HCT116 (cell line): ENCODE results near the gene SCRN1. TPM values are rescaled to one million over a fixed set of nuclear protein-coding genes. Genes with fewer than 3 reads are reported as not detected.

Source experiments
- ATAC-seq: fragments of 200-7000 bp; cut with Tn5 transposase; 2 replicates; pipeline ENCODE4 v1.9.1; 2020; ENCODE audit warnings: mild to moderate bottlenecking, moderate library complexity
- BruUV-seq: library from RNA; stranded (reverse); fragments of 400-500 nt; replicated peaks from 2 replicates; lab custom pipeline; 2021; lab: Mats Ljungman, UMichigan
- CTCF ChIA-PET: fragments of 300-600 bp; sonication (Branson Sonifier 250); formaldehyde crosslinking; loops from one replicate; lab custom pipeline; 2021; ENCODE audit warnings: antibody characterized with exemption; lab: Charles Lee
- POLR2A ChIA-PET: fragments of 300-600, 350-600 bp; sonication (Branson Sonifier 250); formaldehyde crosslinking; loops from one replicate; lab custom pipeline; 2021; ENCODE audit warnings: antibody characterized with exemption; lab: Charles Lee
- RAD21 ChIA-PET, 2 experiments: fragments of 300-600 bp; sonication (Branson Sonifier 250); formaldehyde crosslinking; loops; one replicate each; lab custom pipeline; 2023; ENCODE audit warnings: low total read pairs in 2 of 2; ENCODE audit not compliant: uncharacterized antibody in 2 of 2, unreplicated experiment in 2 of 2, low non-redundant PET in 1 of 2; lab: Charles Lee
- DNase-seq: peaks from one replicate; pipeline ENCODE4 v3.0.0-alpha.2; 2010; ENCODE audit warnings: low read depth, low spot score
- H2AFZ ChIP-seq: fragments of 200-600 bp; shearing (Covaris generic), sonication (generic); 2 replicates; pipeline ENCODE4 v1.6.1; 2017; ENCODE audit warnings: low read depth, mixed run types, mixed read lengths, antibody characterized with exemption, low read length; ENCODE audit not compliant: poor library complexity, severe bottlenecking
- H3K27ac ChIP-seq: 2 replicates; pipeline ENCODE4 v1.5.1; 2012; ENCODE audit warnings: low read depth, low read length
- H3K27me3 ChIP-seq: fragments of 200-600 bp; sonication (generic); 2 replicates; pipeline ENCODE4 v1.6.1; 2016; ENCODE audit warnings: mixed run types, low read length, mixed read lengths; ENCODE audit not compliant: insufficient read depth
- H3K36me3 ChIP-seq, 2 experiments: fragments of 200-500 bp in 1 of 2; fragments of 200-600 bp in 1 of 2; sonication (Bioruptor generic) in 1 of 2; sonication (generic) in 1 of 2; 2 replicates each; pipeline versions ENCODE4 v1.5.1 to v1.6.1; 2014 to 2016; ENCODE audit warnings: low read length in 2 of 2, inconsistent platforms in 1 of 2, mixed read lengths in 1 of 2, mixed run types in 1 of 2; ENCODE audit not compliant: insufficient read depth in 2 of 2, control insufficient read depth in 1 of 2
- H3K4me1 ChIP-seq, 2 experiments: fragments of 200-600 bp in 1 of 2; sonication (generic) in 1 of 2; 2 replicates each; pipeline versions ENCODE4 v1.5.1 to v1.6.1; 2012 to 2017; ENCODE audit warnings: low read length in 2 of 2, inconsistent platforms in 1 of 2, mild to moderate bottlenecking in 1 of 2, mixed read lengths in 1 of 2, mixed run types in 1 of 2, moderate library complexity in 1 of 2; ENCODE audit not compliant: insufficient read depth in 2 of 2, control insufficient read depth in 1 of 2
- H3K4me2 ChIP-seq: fragments of 200-600 bp; sonication (generic); 2 replicates; pipeline ENCODE4 v1.6.1; 2017; ENCODE audit warnings: mixed run types, low read length, mixed read lengths
- H3K4me3 ChIP-seq, 2 experiments: fragments of 200-600 bp in 1 of 2; sonication (generic) in 1 of 2; replicated peaks in 1 of 2; 2 replicates each; pipeline ENCODE4 v1.5.1; 2011 to 2016; ENCODE audit warnings: low read length in 2 of 2, control low read depth in 1 of 2, low read depth in 1 of 2, mild to moderate bottlenecking in 1 of 2, mixed read lengths in 1 of 2, mixed run types in 1 of 2
- H3K79me2 ChIP-seq: fragments of 200-600 bp; sonication (generic); 2 replicates; pipeline ENCODE4 v1.6.1; 2017; ENCODE audit warnings: mild to moderate bottlenecking, mixed run types, low read length, moderate library complexity, mixed read lengths; ENCODE audit not compliant: insufficient read depth
- H3K9ac ChIP-seq: fragments of 200-600 bp; sonication (generic); 2 replicates; pipeline ENCODE4 v1.6.1; 2016; ENCODE audit warnings: low read length, mixed read lengths
- H3K9me2 ChIP-seq: fragments of 200-600 bp; sonication (generic), shearing (Covaris generic); 2 replicates; pipeline ENCODE4 v1.6.1; 2017; ENCODE audit warnings: mixed run types, mild to moderate bottlenecking, moderate library complexity; ENCODE audit not compliant: insufficient read depth
- H3K9me3 ChIP-seq, 2 experiments: fragments of 200-500 bp in 1 of 2; fragments of 200-600 bp in 1 of 2; sonication (Bioruptor generic) in 1 of 2; sonication (generic) in 1 of 2; 2 replicates each; pipeline ENCODE4 v1.6.1; 2014 to 2017; ENCODE audit warnings: low read length in 2 of 2, mixed read lengths in 2 of 2, inconsistent platforms in 1 of 2, low read depth in 1 of 2, mild to moderate bottlenecking in 1 of 2, mixed run types in 1 of 2, moderate library complexity in 1 of 2; ENCODE audit not compliant: control insufficient read depth in 1 of 2, insufficient read depth in 1 of 2
- H4K20me1 ChIP-seq: fragments of 200-600 bp; sonication (generic), shearing (Covaris generic); 2 replicates; pipeline ENCODE4 v1.6.1; 2017; ENCODE audit warnings: mixed run types, mild to moderate bottlenecking, moderate library complexity; ENCODE audit not compliant: insufficient read depth
- ATF3 ChIP-seq: IDR thresholded peaks from 2 replicates; pipeline ENCODE4 v1.6.1; 2012
- CEBPB ChIP-seq: IDR thresholded peaks from 2 replicates; pipeline ENCODE4 v1.6.1; 2012; ENCODE audit warnings: low read depth
- EGR1 ChIP-seq: IDR thresholded peaks from 2 replicates; pipeline ENCODE4 v1.6.1; 2012; ENCODE audit warnings: low read depth
- EZH2phosphoT487 ChIP-seq: fragments of 200-600 bp; IDR thresholded peaks from 2 replicates; pipeline ENCODE4 v1.6.1; 2018; ENCODE audit warnings: antibody characterized with exemption, borderline replicate concordance
- POLR2A ChIP-seq: IDR thresholded peaks from 2 replicates; pipeline ENCODE4 v1.7.0; 2011; ENCODE audit warnings: borderline replicate concordance; ENCODE audit not compliant: insufficient read depth, insufficient read length; ENCODE audit errors: extremely low read depth
- POLR2AphosphoS5 ChIP-seq: IDR thresholded peaks from 2 replicates; pipeline ENCODE4 v1.6.1; 2011; ENCODE audit warnings: mild to moderate bottlenecking, low read depth, low read length, moderate library complexity
- SP1 ChIP-seq: IDR thresholded peaks from 2 replicates; pipeline ENCODE4 v1.6.1; 2012; ENCODE audit warnings: low read depth
- SRF ChIP-seq: IDR thresholded peaks from 2 replicates; pipeline ENCODE4 v1.6.1; 2012; ENCODE audit warnings: low read depth
- ZBTB33 ChIP-seq: IDR thresholded peaks from 2 replicates; pipeline ENCODE4 v1.6.1; 2011; ENCODE audit warnings: mild to moderate bottlenecking, low read length, moderate library complexity; ENCODE audit not compliant: insufficient replicate concordance; ENCODE audit errors: extremely low read depth
- intact Hi-C: fragments of 100-400 bp; cut with micrococcal nuclease; formaldehyde crosslinking; loops from 2 replicates; pipeline ENCODE4 v1.10.0; 2022
- total RNA-seq: library from RNA; stranded (reverse); gene quantifications from one replicate; pipeline ENCODE4 v1.2.1, GENCODE V29; 2021; ENCODE audit not compliant: unreplicated experiment

Gene SCRN1
- total RNA-seq, 1 experiment from 2014 or later = 76.8 TPM

GRCh38 chr7:29920491-29920890 is 69.1 kb downstream of the SCRN1 start:
- Histone ChIP-seq H2AFZ (no peak overlapping the region), H3K4me1 (no peaks in the 10 kb centered on the region), H3K27ac (no peak overlapping the region), H3K27me3 (no peaks in the 10 kb centered on the region), H3K36me3 (peaks cover 3 to 11% of the 10 kb centered on the region in 2 experiments; a peak in 3 of 4 replicates), H3K4me2 (no peak overlapping the region), H3K9ac (no peak overlapping the region), H3K9me3 (no peaks in the 10 kb centered on the region), H3K9me2 (no peaks in the 10 kb centered on the region), H3K79me2 (no peaks in the 10 kb centered on the region), H4K20me1 (no peaks in the 10 kb centered on the region), H3K4me3 (no peak overlapping the region)
- ChIA-PET POLR2A (no interaction called here), RAD21 (interaction anchor here (1.6 to 1.7 kb wide), 2 partner anchors 172 to 173 kb away, joined by 4 read pairs; no protein-coding TSS in a partner anchor), CTCF (interaction anchor here (1.0 to 3.3 kb wide), 11 partner anchors 9 to 994 kb away, joined by 3 to 37 read pairs (median 5); partner anchors contain the start of gene WIPF3)
- TF ChIP-seq POLR2AphosphoS5 = no peak
- no peak for TF ChIP-seq CEBPB
- no peak for TF ChIP-seq EGR1
- no peak for TF ChIP-seq ATF3
- no peak for TF ChIP-seq SRF
- no peak for TF ChIP-seq EZH2phosphoT487
- no peak for TF ChIP-seq POLR2A
- no peak for TF ChIP-seq SP1
- TF ChIP-seq ZBTB33 = no peak
- ATAC-seq (no peak), DNase-seq (no peak)
- intact Hi-C loops = loop anchor here (2.0 kb wide), 1 partner anchor 284 kb away; no protein-coding TSS in a partner anchor
- BruUV-seq = no TSS peak
